RWPE2 (cell line): ENCODE results near the gene RAPGEF3.

Source experiments
- ATAC-seq: fragments of 200-7000 bp; cut with Tn5 transposase; 3 replicates; pipeline ENCODE4 v1.9.1; 2021; ENCODE audit warnings: low read depth
- DNase-seq: peaks from one replicate; pipeline ENCODE4 v3.0.0-alpha.2; 2020; ENCODE audit warnings: low spot score
- H3K27ac ChIP-seq: fragments of 450-650 bp; 2 replicates; pipeline ENCODE4 v1.5.1; 2017; ENCODE audit warnings: mild to moderate bottlenecking; ENCODE audit not compliant: poor library complexity, severe bottlenecking
- H3K27me3 ChIP-seq: fragments of 250-450 bp; sonication (Bioruptor Pico); 2 replicates; pipeline ENCODE4 v1.5.1; 2021; ENCODE audit warnings: mild to moderate bottlenecking, moderate library complexity; ENCODE audit not compliant: insufficient read depth, poor library complexity, severe bottlenecking
- H3K36me3 ChIP-seq: fragments of 250-450 bp; sonication (Bioruptor Pico); 2 replicates; pipeline ENCODE4 v1.5.1; 2020; ENCODE audit warnings: low read depth, mild to moderate bottlenecking, moderate library complexity
- H3K4me1 ChIP-seq: fragments of 250-450 bp; sonication (Bioruptor Pico); 2 replicates; pipeline ENCODE4 v1.5.1; 2021; ENCODE audit warnings: mild to moderate bottlenecking, moderate library complexity; ENCODE audit not compliant: insufficient read depth, poor library complexity, severe bottlenecking
- H3K4me3 ChIP-seq: fragments of 250-450 bp; sonication (Bioruptor Pico); 2 replicates; pipeline ENCODE4 v1.5.1; 2021; ENCODE audit warnings: mild to moderate bottlenecking, moderate library complexity; ENCODE audit not compliant: severe bottlenecking
- H3K9me3 ChIP-seq: fragments of 250-450 bp; sonication (Bioruptor Pico); 2 replicates; pipeline ENCODE4 v1.5.1; 2021; ENCODE audit warnings: mild to moderate bottlenecking, moderate library complexity; ENCODE audit not compliant: severe bottlenecking
- CTCF ChIP-seq: fragments of 450-650 bp; IDR thresholded peaks from one replicate; pipeline ENCODE4 v1.5.1; 2017; ENCODE audit warnings: mild to moderate bottlenecking, moderate library complexity; ENCODE audit not compliant: poor library complexity, severe bottlenecking

The RAPGEF3 gene

GRCh38 chr12:47790676-47791350, 32.1 kb upstream of the RAPGEF3 start:
- Histone ChIP-seq H3K4me1 (no peaks in the 10 kb centered on the region), H3K27me3 (no peaks in the 10 kb centered on the region), H3K27ac (no peak overlapping the region), H3K36me3 (peaks cover 85% of the 10 kb centered on the region), H3K4me3 (no peak overlapping the region), H3K9me3 (no peaks in the 10 kb centered on the region)
- ATAC-seq: no peak
- no peak for DNase-seq
- no peak for TF ChIP-seq CTCF

GRCh38 chr12:47789712-47790489, 31.2 kb upstream of the RAPGEF3 start:
- Histone ChIP-seq H3K27ac (no peak overlapping the region), H3K27me3 (no peaks in the 10 kb centered on the region), H3K4me3 (no peak overlapping the region), H3K9me3 (no peaks in the 10 kb centered on the region), H3K36me3 (peaks cover 85% of the 10 kb centered on the region), H3K4me1 (no peaks in the 10 kb centered on the region)
- no peak for TF ChIP-seq CTCF
- DNase-seq (no peak), ATAC-seq (no peak)

GRCh38 chr12:47789141-47789540, 30.5 kb upstream of the RAPGEF3 start:
- peaks cover 86% of the 10 kb centered on the region for H3K36me3 ChIP-seq
- DNase-seq (no peak), ATAC-seq (no peak)
- no peaks in the 10 kb centered on the region for H3K4me1 ChIP-seq
- TF ChIP-seq CTCF: no peak
- H3K4me3 ChIP-seq: no peak overlapping the region
- no peaks in the 10 kb centered on the region for H3K9me3 ChIP-seq
- no peaks in the 10 kb centered on the region for H3K27me3 ChIP-seq
- no peak overlapping the region for H3K27ac ChIP-seq

- Histone ChIP-seq H3K27ac (no peak overlapping the region), H3K4me1 (peaks cover 5% of the 10 kb centered on the region), H3K36me3 (peaks cover 86% of the 10 kb centered on the region), H3K27me3 (no peaks in the 10 kb centered on the region), H3K9me3 (no peaks in the 10 kb centered on the region), H3K4me3 (no peak overlapping the region)
- TF ChIP-seq CTCF: no peak
- ATAC-seq (no peak), DNase-seq (no peak)
These were observed 29.1 kb upstream of the RAPGEF3 start for GRCh38 chr12:47787596-47788319.
